HL-60 (cell line): ENCODE results near the gene NEAT1.
A peak's percentile ranks its signal among the peaks of the same experiment; 100 is the strongest.

Experiments used
- DNase-seq, 2 experiments: peaks; one replicate each; pipeline ENCODE4 v3.0.0-alpha.2; 2010 to 2020; ENCODE audit warnings: low read depth in 1 of 2, low spot score in 1 of 2
- H3K27ac ChIP-seq: fragments of 250-450 bp; sonication (Bioruptor Pico); replicated peaks from 2 replicates; pipeline ENCODE4 v1.5.1; 2020; ENCODE audit warnings: mild to moderate bottlenecking, moderate library complexity
- H3K27me3 ChIP-seq: fragments of 250-450 bp; sonication (Bioruptor Pico); 2 replicates; pipeline ENCODE4 v1.5.1; 2021; ENCODE audit warnings: mild to moderate bottlenecking, moderate library complexity; ENCODE audit not compliant: insufficient read depth, poor library complexity, severe bottlenecking
- H3K4me3 ChIP-seq: replicated peaks from 2 replicates; pipeline ENCODE4 v1.5.1; 2011; ENCODE audit warnings: mild to moderate bottlenecking, control low read depth, low read length; ENCODE audit not compliant: insufficient read depth
- GABPA ChIP-seq: IDR thresholded peaks from 2 replicates; pipeline ENCODE4 v1.6.1; 2012; ENCODE audit warnings: low read depth
- POLR2AphosphoS5 ChIP-seq: IDR thresholded peaks from 2 replicates; pipeline ENCODE4 v1.6.1; 2012; ENCODE audit warnings: low read depth
- REST ChIP-seq: IDR thresholded peaks from 2 replicates; pipeline ENCODE4 v1.6.1; 2012; ENCODE audit warnings: low read depth; ENCODE audit not compliant: insufficient replicate concordance
- SPI1 ChIP-seq: IDR thresholded peaks from 2 replicates; pipeline ENCODE4 v1.6.1; 2012; ENCODE audit warnings: low read depth, mild to moderate bottlenecking, borderline replicate concordance
- TF ChIP-seq, protein P1 (sequence below): IDR thresholded peaks from one replicate; pipeline ENCODE4 v1.5.1; 2011; ENCODE audit warnings: low read length, control low read depth, inconsistent platforms; ENCODE audit not compliant: insufficient read depth

NEAT1 gene

GRCh38 chr11:65382804-65383368, 39.7 kb upstream of the NEAT1 start:
- no peaks in the 10 kb centered on the region for H3K27me3 ChIP-seq
- peak overlapping the region; percentile 32 for H3K4me3 ChIP-seq
- no peak for DNase-seq
- TF ChIP-seq SPI1 (peak; percentile 54; the same call in 1 of the 2 replicates), GABPA (no peak)
- H3K27ac ChIP-seq, result peak overlapping the region; percentile 83

DNA sequence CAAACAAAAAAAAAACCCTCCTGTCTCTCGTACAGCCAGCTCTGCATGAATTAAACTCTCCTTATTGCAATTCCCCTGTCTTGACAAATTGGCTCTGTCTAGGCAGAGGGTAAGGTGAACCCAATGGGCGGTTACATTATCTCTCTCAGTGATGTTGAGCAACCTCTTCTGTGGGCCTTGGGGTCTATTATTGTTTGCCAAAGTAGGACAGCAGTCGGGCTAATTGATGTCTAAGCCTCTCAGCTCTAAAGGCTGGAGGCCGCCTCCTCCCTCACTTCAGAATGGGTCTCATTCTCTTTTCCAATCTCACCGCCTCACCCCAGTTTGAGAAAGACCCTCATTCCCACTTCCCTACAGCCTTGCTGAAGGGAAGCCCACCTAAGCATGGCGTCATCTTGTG, 38.8 kb upstream of the NEAT1 start:
- H3K4me3 ChIP-seq, result no peak overlapping the region
- no peak for DNase-seq
- H3K27me3 ChIP-seq, result no peaks in the 10 kb centered on the region
- no peak for TF ChIP-seq SPI1
- H3K27ac ChIP-seq, result no peak overlapping the region

- no peak for DNase-seq
- H3K4me3 ChIP-seq, result no peak overlapping the region
- H3K27me3 ChIP-seq, result no peaks in the 10 kb centered on the region
- no peak overlapping the region for H3K27ac ChIP-seq
- no peak for TF ChIP-seq GABPA
- no peak for TF ChIP-seq SPI1
- TF ChIP-seq REST, result no peak
- TF ChIP-seq, protein P1, sequence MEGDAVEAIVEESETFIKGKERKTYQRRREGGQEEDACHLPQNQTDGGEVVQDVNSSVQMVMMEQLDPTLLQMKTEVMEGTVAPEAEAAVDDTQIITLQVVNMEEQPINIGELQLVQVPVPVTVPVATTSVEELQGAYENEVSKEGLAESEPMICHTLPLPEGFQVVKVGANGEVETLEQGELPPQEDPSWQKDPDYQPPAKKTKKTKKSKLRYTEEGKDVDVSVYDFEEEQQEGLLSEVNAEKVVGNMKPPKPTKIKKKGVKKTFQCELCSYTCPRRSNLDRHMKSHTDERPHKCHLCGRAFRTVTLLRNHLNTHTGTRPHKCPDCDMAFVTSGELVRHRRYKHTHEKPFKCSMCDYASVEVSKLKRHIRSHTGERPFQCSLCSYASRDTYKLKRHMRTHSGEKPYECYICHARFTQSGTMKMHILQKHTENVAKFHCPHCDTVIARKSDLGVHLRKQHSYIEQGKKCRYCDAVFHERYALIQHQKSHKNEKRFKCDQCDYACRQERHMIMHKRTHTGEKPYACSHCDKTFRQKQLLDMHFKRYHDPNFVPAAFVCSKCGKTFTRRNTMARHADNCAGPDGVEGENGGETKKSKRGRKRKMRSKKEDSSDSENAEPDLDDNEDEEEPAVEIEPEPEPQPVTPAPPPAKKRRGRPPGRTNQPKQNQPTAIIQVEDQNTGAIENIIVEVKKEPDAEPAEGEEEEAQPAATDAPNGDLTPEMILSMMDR, result no peak
- no peak for TF ChIP-seq POLR2AphosphoS5
Measured at GRCh38 chr11:65384301-65384889, 38.2 kb upstream of the NEAT1 start.

- peak within 1 kb of the TSS; percentile 92 for H3K4me3 ChIP-seq
- peak within 1 kb of the TSS; percentile 77 for H3K27ac ChIP-seq
- H3K27me3 ChIP-seq, result no peaks in the 10 kb centered on the region
- TF ChIP-seq SPI1, result peak; percentile 64; the same call in 1 of the 2 replicates
- TF ChIP-seq POLR2AphosphoS5, result peak; percentile 63; the same call in 1 of the 2 replicates
- no peak for TF ChIP-seq REST
- TF ChIP-seq, protein P1, result no peak
- peak; percentile 81 to 83 for DNase-seq
Measured at GRCh38 chr11:65386307-65387140, 36.1 kb upstream of the NEAT1 start, which contains the start of gene FRMD8. Gene FRMD8 (plus strand): TSS chr11:65386637. CDS start chr11:65387037, 400 bp downstream.
